SK-N-SH (cell line): Measurements from ENCODE around the gene XPR1. TPM values are rescaled to one million over a fixed set of nuclear protein-coding genes. Genes with fewer than 3 reads are reported as not detected.

Source experiments
- CTCF ChIA-PET: fragments of 300-600, 350-600 bp; formaldehyde crosslinking; extraction: SDS; loops from one replicate; lab custom pipeline; 2021; lab: Yijun Ruan, JAX
- POLR2A ChIA-PET: fragments of 350-600 bp; sonication (Branson Sonifier 250); formaldehyde crosslinking; extraction: SDS; loops from one replicate; lab custom pipeline; 2020; ENCODE audit warnings: antibody characterized with exemption, inconsistent platforms; lab: Yijun Ruan, JAX
- DNase-seq: peaks from one replicate; pipeline ENCODE4 v3.0.0; 2012
- H2AFZ ChIP-seq: fragments of 200-600 bp; sonication (generic); 2 replicates; pipeline ENCODE4 v1.8.1; 2016; ENCODE audit warnings: antibody characterized with exemption, mild to moderate bottlenecking, low read depth
- H3F3A ChIP-seq: fragments of 200-600 bp; sonication (generic); replicated peaks from 2 replicates; pipeline ENCODE3; 2016; ENCODE audit warnings: antibody characterized with exemption, mild to moderate bottlenecking; ENCODE audit not compliant: insufficient read depth
- H3K27ac ChIP-seq, 2 experiments: fragments of 200-500 bp in 1 of 2; fragments of 200-600 bp in 1 of 2; sonication (Bioruptor generic) in 1 of 2; sonication (generic), shearing (Covaris generic) in 1 of 2; 2 replicates each; pipeline versions ENCODE4 v1.5.1 to v1.6.1; 2014 to 2016; ENCODE audit warnings: low read depth in 2 of 2, inconsistent platforms in 1 of 2, low read length in 1 of 2, mild to moderate bottlenecking in 1 of 2, mixed read lengths in 1 of 2
- H3K27me3 ChIP-seq: fragments of 200-600 bp; sonication (generic), shearing (Covaris generic); 2 replicates; pipeline ENCODE4 v1.6.1; 2016; ENCODE audit warnings: mixed run types; ENCODE audit not compliant: insufficient read depth
- H3K36me3 ChIP-seq, 2 experiments: fragments of 200-500 bp in 1 of 2; fragments of 200-600 bp in 1 of 2; sonication (Bioruptor generic) in 1 of 2; sonication (generic) in 1 of 2; replicated peaks in 1 of 2; 2 replicates each; pipeline versions ENCODE3 to v1.5.1; 2014 to 2016; ENCODE audit warnings: low read length in 1 of 2, mild to moderate bottlenecking in 1 of 2; ENCODE audit not compliant: insufficient read depth in 2 of 2, control insufficient read depth in 1 of 2
- H3K4me1 ChIP-seq, 2 experiments: fragments of 200-500 bp in 1 of 2; fragments of 200-600 bp in 1 of 2; sonication (Bioruptor generic) in 1 of 2; sonication (generic), shearing (Covaris generic) in 1 of 2; 2 replicates each; pipeline versions ENCODE4 v1.5.1 to v1.6.1; 2014 to 2016; ENCODE audit warnings: low read depth in 1 of 2, low read length in 1 of 2, mixed run types in 1 of 2; ENCODE audit not compliant: insufficient read depth in 2 of 2, control insufficient read depth in 1 of 2
- H3K4me2 ChIP-seq: fragments of 200-600 bp; sonication (generic), shearing (Covaris generic); 2 replicates; pipeline ENCODE4 v1.6.1; 2017; ENCODE audit warnings: mixed run types
- H3K4me3 ChIP-seq, 2 experiments: fragments of 200-500 bp in 1 of 2; fragments of 200-600 bp in 1 of 2; sonication (Bioruptor generic) in 1 of 2; sonication (generic), shearing (Covaris generic) in 1 of 2; 2 replicates each; pipeline versions ENCODE4 v1.5.1 to v1.8.1; 2014 to 2016; ENCODE audit warnings: low read depth in 2 of 2, inconsistent platforms in 1 of 2, low read length in 1 of 2, mild to moderate bottlenecking in 1 of 2, mixed read lengths in 1 of 2, moderate library complexity in 1 of 2
- H3K79me2 ChIP-seq: fragments of 200-600 bp; sonication (generic); 2 replicates; pipeline ENCODE4 v1.8.1; 2017; ENCODE audit warnings: mild to moderate bottlenecking; ENCODE audit not compliant: insufficient read depth
- H3K9ac ChIP-seq: fragments of 200-600 bp; sonication (generic); 2 replicates; pipeline ENCODE4 v1.6.1; 2017; ENCODE audit warnings: mixed run types
- H3K9me2 ChIP-seq: fragments of 200-600 bp; sonication (generic); 2 replicates; pipeline ENCODE4 v1.6.1; 2017; ENCODE audit warnings: mixed run types
- H3K9me3 ChIP-seq: fragments of 200-600 bp; sonication (generic); 2 replicates; pipeline ENCODE4 v1.6.1; 2017; ENCODE audit warnings: mixed run types, mild to moderate bottlenecking, moderate library complexity
- H4K20me1 ChIP-seq: fragments of 200-600 bp; sonication (generic); 2 replicates; pipeline ENCODE4 v1.6.1; 2017; ENCODE audit warnings: mild to moderate bottlenecking, mixed run types; ENCODE audit not compliant: insufficient read depth
- CHD2 ChIP-seq: fragments of 150-350 bp; IDR thresholded peaks from 2 replicates; pipeline ENCODE4 v1.6.1; 2018; ENCODE audit warnings: low read length; ENCODE audit not compliant: partially characterized antibody
- CTCF ChIP-seq: fragments of 200-600 bp; sonication (generic); IDR thresholded peaks from 2 replicates; pipeline ENCODE4 v1.6.1; 2017; ENCODE audit warnings: antibody characterized with exemption, mild to moderate bottlenecking, moderate library complexity
- EP300 ChIP-seq, 2 experiments: IDR thresholded peaks; 2 replicates each; pipeline versions ENCODE4 v1.4.0 to v1.6.1; 2012; ENCODE audit warnings: borderline replicate concordance in 1 of 2, low read depth in 1 of 2, low read length in 1 of 2
- FOXM1 ChIP-seq: IDR thresholded peaks from 2 replicates; pipeline ENCODE4 v1.4.0; 2012; ENCODE audit warnings: low read depth, mild to moderate bottlenecking
- GATA2 ChIP-seq: sonication (generic); formaldehyde crosslinking; IDR thresholded peaks from 2 replicates; pipeline ENCODE4 v1.5.0; 2020; ENCODE audit warnings: mild to moderate bottlenecking, missing genetic modification reagents
- TAF1 ChIP-seq: IDR thresholded peaks from 2 replicates; pipeline ENCODE4 v1.6.1; 2012; ENCODE audit warnings: low read depth, mild to moderate bottlenecking, low read length, moderate library complexity, borderline replicate concordance
- WGBS: methylation state at CpG from one replicate; pipeline ENCODE4 v1.1.6; 2017; ENCODE audit warnings: low lambda C conversion rate; 5-methylcytosine and 5-hydroxymethylcytosine counted together
- polyA plus RNA-seq, 3 experiments: library from polyadenylated mRNA; depleted of rRNA; stranded (reverse); fragments of >200 nt; gene quantifications; 2 replicates each; pipeline ENCODE4 v1.2.3, GENCODE V29; 2012

XPR1 gene
- polyA plus RNA-seq, 1 of the 3 experiments (the other 2 are of a cell fraction) = 7.9 TPM

- Histone ChIP-seq H3K27ac (no peak overlapping the region; a peak in 1 of 4 replicates), H3K9me3 (no peaks in the 10 kb centered on the region), H2AFZ (no peak overlapping the region), H4K20me1 (no peaks in the 10 kb centered on the region), H3K9ac (no peak overlapping the region), H3K9me2 (no peaks in the 10 kb centered on the region), H3K4me3 (no peak overlapping the region), H3F3A (no peaks in the 10 kb centered on the region), H3K36me3 (no peaks in the 10 kb centered on the region), H3K79me2 (no peaks in the 10 kb centered on the region), H3K4me2 (no peak overlapping the region), H3K27me3 (no peaks in the 10 kb centered on the region), H3K4me1 (peaks cover 0 to 38% of the 10 kb centered on the region in 2 experiments; a peak in 2 of 4 replicates)
- TF ChIP-seq EP300 (IDR thresholded peaks at IDR 0.05; ENCODE audit: borderline replicate concordance in 1 of 2, low read depth in 1 of 2, low read length in 1 of 2) (peak in 1 of 2 experiments; percentile 78; a peak in 2 of 4 replicates), FOXM1 (no peak)
- ChIA-PET POLR2A (no interaction called here), CTCF (interaction anchor here (1.0 kb wide), 1 partner anchor 19 kb away, joined by 3 read pairs; no protein-coding TSS in a partner anchor)
- DNase-seq = no peak
Observed at GRCh38 chr1:180597520-180597919, 34.3 kb upstream of the XPR1 start.

GRCh38 chr1:180598333-180598974 is 33.4 kb upstream of the XPR1 start:
- no peak overlapping the region for H3K9ac ChIP-seq
- no peaks in the 10 kb centered on the region for H3K27me3 ChIP-seq
- H3K79me2 ChIP-seq = no peaks in the 10 kb centered on the region
- H3K9me3 ChIP-seq = no peaks in the 10 kb centered on the region
- ChIA-PET CTCF (interaction anchor here (0.6 to 1.5 kb wide), 9 partner anchors 11 to 265 kb away, joined by 3 to 8 read pairs (median 3); partner anchors contain the start of gene XPR1), POLR2A (no interaction called here)
- 24% methylated on average over 6 of the region's 6 CpGs for WGBS
- H3K4me3 ChIP-seq = no peak overlapping the region
- no peak overlapping the region for H2AFZ ChIP-seq
- H3K9me2 ChIP-seq = no peaks in the 10 kb centered on the region
- H3K4me2 ChIP-seq = no peak overlapping the region
- no peaks in the 10 kb centered on the region for H3F3A ChIP-seq
- peak overlapping the region in 1 of 2 experiments; percentile 66; a peak in 1 of 4 replicates for H3K27ac ChIP-seq
- H3K36me3 ChIP-seq = no peaks in the 10 kb centered on the region
- peak in 1 of 2 experiments; percentile 64; a peak in 2 of 4 replicates for TF ChIP-seq EP300 (IDR thresholded peaks at IDR 0.05; ENCODE audit: borderline replicate concordance in 1 of 2, low read depth in 1 of 2, low read length in 1 of 2)
- peak; percentile 55 for TF ChIP-seq GATA2 (CRISPR knock-in tag)
- TF ChIP-seq CHD2 = peak; percentile 17
- no peak for TF ChIP-seq TAF1
- no peak for TF ChIP-seq FOXM1
- TF ChIP-seq, all 33 proteins: peak for 3
- DNase-seq = peak; percentile 30
- no peaks in the 10 kb centered on the region for H4K20me1 ChIP-seq
- H3K4me1 ChIP-seq = peaks cover 0 to 38% of the 10 kb centered on the region in 2 experiments; a peak in 2 of 4 replicates

DNA sequence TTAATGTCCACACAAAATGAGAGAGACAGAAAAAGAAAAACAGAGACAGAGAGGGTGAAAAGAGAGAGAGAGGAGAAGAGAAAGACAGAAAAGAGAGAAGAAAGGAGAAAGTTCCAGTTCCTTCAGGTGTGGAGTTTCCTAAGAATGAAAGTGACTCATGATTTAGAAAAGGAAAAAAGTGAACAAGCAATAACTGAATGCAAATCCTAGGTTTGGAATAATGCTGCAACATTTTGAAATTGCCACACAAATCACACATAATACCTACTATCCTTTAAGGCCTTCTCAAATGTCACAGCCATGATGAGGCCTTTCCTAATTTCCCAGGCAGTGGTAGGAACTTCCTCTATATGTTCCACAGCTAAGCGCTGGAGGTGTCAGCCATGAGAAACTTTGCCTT is 31.5 kb upstream of the XPR1 start:
- H3F3A ChIP-seq = no peaks in the 10 kb centered on the region
- H3K27me3 ChIP-seq = no peaks in the 10 kb centered on the region
- no peak overlapping the region for H3K4me3 ChIP-seq
- no peak for DNase-seq
- H3K4me2 ChIP-seq = no peak overlapping the region
- WGBS = 91% methylated on average over 1 of the region's 1 CpG
- H2AFZ ChIP-seq = no peak overlapping the region; the same call in 1 of the 2 replicates
- no peaks in the 10 kb centered on the region for H4K20me1 ChIP-seq
- no peak overlapping the region for H3K27ac ChIP-seq
- no peaks in the 10 kb centered on the region for H3K9me2 ChIP-seq
- peaks cover 0 to 27% of the 10 kb centered on the region in 2 experiments; a peak in 2 of 4 replicates for H3K4me1 ChIP-seq
- no peak for TF ChIP-seq CTCF
- CTCF ChIA-PET = interaction anchor here (0.8 to 1.1 kb wide), 2 partner anchors 15 to 35 kb away, joined by 3 read pairs; no protein-coding TSS in a partner anchor
- no peaks in the 10 kb centered on the region for H3K36me3 ChIP-seq
- no peaks in the 10 kb centered on the region for H3K9me3 ChIP-seq
- H3K79me2 ChIP-seq = no peaks in the 10 kb centered on the region
- POLR2A ChIA-PET = no interaction called here
- H3K9ac ChIP-seq = no peak overlapping the region
